ENCODE results near the gene ZCCHC4.

ZCCHC4 gene

GRCh38 chr4:25312496-25313200 is at the start of gene ZCCHC4:
Gene ZCCHC4 (plus strand): TSS chr4:25312774. CDS start chr4:25312810, 36 bp downstream.
- DNase-seq: peak; percentile 86

- no peak for DNase-seq
Measured at GRCh38 chr4:25271866-25272265, 40.7 kb upstream of the ZCCHC4 start.

- no peak for DNase-seq
Measured at GRCh38 chr4:25280210-25280609, 32.4 kb upstream of the ZCCHC4 start.

- DNase-seq: no peak
Measured at GRCh38 chr4:25283948-25284347, 28.6 kb upstream of the ZCCHC4 start.

GRCh38 chr4:25284466-25284865 is 28.1 kb upstream of the ZCCHC4 start:
- DNase-seq: no peak

- no peak for DNase-seq
Measured at GRCh38 chr4:25290490-25291067, 22.0 kb upstream of the ZCCHC4 start.

GRCh38 chr4:25291158-25291733 is 21.3 kb upstream of the ZCCHC4 start:
- DNase-seq: no peak

- DNase-seq: no peak
Measured at GRCh38 chr4:25297528-25298242, 14.9 kb upstream of the ZCCHC4 start.

- no peak for DNase-seq
Measured at GRCh38 chr4:25299476-25300203, 12.9 kb upstream of the ZCCHC4 start.

- no peak for DNase-seq
Measured at GRCh38 chr4:25301471-25301870, 11.1 kb upstream of the ZCCHC4 start.

GRCh38 chr4:25302626-25303025 is 9.9 kb upstream of the ZCCHC4 start:
- no peak for DNase-seq

GRCh38 chr4:25303578-25303977 is 9.0 kb upstream of the ZCCHC4 start:
- DNase-seq: no peak

GRCh38 chr4:25306518-25307057 is 6.0 kb upstream of the ZCCHC4 start:
- DNase-seq: no peak

GRCh38 chr4:25307596-25307995 is 5.0 kb upstream of the ZCCHC4 start:
- no peak for DNase-seq

GRCh38 chr4:25308306-25308705 is 4.3 kb upstream of the ZCCHC4 start:
- DNase-seq: no peak

GRCh38 chr4:25308761-25309160 is 3.8 kb upstream of the ZCCHC4 start:
- DNase-seq: no peak

- peak; percentile 21 for DNase-seq
Measured at GRCh38 chr4:25310066-25310802, 2.3 kb upstream of the ZCCHC4 start.

- no peak for DNase-seq
Measured at GRCh38 chr4:25310803-25311166, 1.8 kb upstream of the ZCCHC4 start.

- no peak for DNase-seq
Measured at GRCh38 chr4:25313201-25313895, 774 bp downstream of the ZCCHC4 start.

- DNase-seq: no peak
Measured at GRCh38 chr4:25320336-25320735, 7.8 kb downstream of the ZCCHC4 start.

GRCh38 chr4:25320773-25321172 is 8.2 kb downstream of the ZCCHC4 start:
- no peak for DNase-seq

- no peak for DNase-seq
Measured at GRCh38 chr4:25321703-25322102, 9.1 kb downstream of the ZCCHC4 start.
